HCT116 (cell line): ENCODE measurements around the gene TRHDE.

Experiments
- CTCF ChIP-seq, 3 experiments: fragments of 200-600 bp in 1 of 3; sonication (generic) in 1 of 3; IDR thresholded peaks in 2 of 3; conservative IDR thresholded peaks in 1 of 3; 2 replicates each; pipeline ENCODE4 v1.5.1; 2012 to 2017; ENCODE audit warnings: low read depth in 2 of 3, low read length in 2 of 3, antibody characterized with exemption in 1 of 3, borderline replicate concordance in 1 of 3, control low read depth in 1 of 3, mild to moderate bottlenecking in 1 of 3, mixed read lengths in 1 of 3, mixed run types in 1 of 3, moderate library complexity in 1 of 3; ENCODE audit not compliant: insufficient read depth in 1 of 3
- ELF1 ChIP-seq: IDR thresholded peaks from 2 replicates; pipeline ENCODE4 v1.6.1; 2012; ENCODE audit warnings: low read depth, borderline replicate concordance
- EZH2 ChIP-seq: fragments of 200-600 bp; sonication (generic); IDR thresholded peaks from 2 replicates; pipeline ENCODE4 v1.6.1; 2017; ENCODE audit warnings: antibody characterized with exemption, mixed run types
- EZH2phosphoT487 ChIP-seq: fragments of 200-600 bp; IDR thresholded peaks from 2 replicates; pipeline ENCODE4 v1.6.1; 2018; ENCODE audit warnings: antibody characterized with exemption, borderline replicate concordance
- FOSL1 ChIP-seq: IDR thresholded peaks from 2 replicates; pipeline ENCODE4 v1.6.1; 2012; ENCODE audit warnings: low read depth
- POLR2A ChIP-seq: IDR thresholded peaks from 2 replicates; pipeline ENCODE4 v1.7.0; 2011; ENCODE audit warnings: borderline replicate concordance; ENCODE audit not compliant: insufficient read depth, insufficient read length; ENCODE audit errors: extremely low read depth
- POLR2AphosphoS5 ChIP-seq: IDR thresholded peaks from 2 replicates; pipeline ENCODE4 v1.6.1; 2011; ENCODE audit warnings: mild to moderate bottlenecking, low read depth, low read length, moderate library complexity
- RAD21 ChIP-seq: IDR thresholded peaks from 2 replicates; pipeline ENCODE4 v1.6.1; 2012; ENCODE audit warnings: low read depth, mild to moderate bottlenecking
- SRF ChIP-seq: IDR thresholded peaks from 2 replicates; pipeline ENCODE4 v1.6.1; 2012; ENCODE audit warnings: low read depth
- ZFX ChIP-seq: fragments of 450-650 bp; IDR thresholded peaks from 2 replicates; pipeline ENCODE4 v1.6.1; 2017

GRCh38 chr12:72349491-72349890, 77.3 kb downstream of the TRHDE start:
- TF ChIP-seq CTCF (IDR thresholded peaks at IDR 0.05 in 2 of 3, conservative IDR thresholded peaks at IDR 0.05 in 1 of 3; ENCODE audit: borderline replicate concordance in 1 of 3, insufficient read depth in 1 of 3, low read depth in 2 of 3, low read length in 2 of 3) (no peak), POLR2A (no peak), EZH2 (no peak), SRF (no peak), POLR2AphosphoS5 (no peak), FOSL1 (no peak), EZH2phosphoT487 (no peak), ELF1 (no peak), RAD21 (no peak), ZFX (no peak)
